ENCODE measurements around the gene SKA3.

SKA3 gene

GRCh38 chr13:21115231-21115630 lies 61.1 kb downstream of the SKA3 start:
- no peak for DNase-seq (ENCODE audit: low spot score)

GRCh38 chr13:21111546-21111945 lies 64.8 kb downstream of the SKA3 start:
- DNase-seq (ENCODE audit: low spot score), result no peak

DNA sequence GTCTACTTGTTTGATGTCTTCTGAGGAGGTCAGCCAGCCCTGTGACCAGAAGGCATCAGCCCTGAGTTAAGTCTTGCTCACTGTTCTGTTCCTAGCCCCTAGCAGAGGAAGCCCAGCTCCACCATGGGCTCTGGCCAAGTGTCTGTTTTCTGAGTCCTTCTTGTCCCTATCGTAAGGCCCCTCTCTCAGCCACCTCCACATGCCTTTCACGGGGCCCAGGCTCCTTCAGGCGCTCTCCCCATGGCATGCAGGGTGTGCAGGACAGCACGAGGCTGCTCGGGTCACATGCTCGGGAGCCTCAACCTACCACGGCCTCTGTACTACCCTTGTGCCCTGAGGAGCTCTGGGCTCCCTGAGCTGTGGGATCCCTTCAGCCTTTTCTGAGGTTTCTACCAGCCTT lies 67.2 kb downstream of the SKA3 start:
- DNase-seq (ENCODE audit: low spot score), result no peak

DNA sequence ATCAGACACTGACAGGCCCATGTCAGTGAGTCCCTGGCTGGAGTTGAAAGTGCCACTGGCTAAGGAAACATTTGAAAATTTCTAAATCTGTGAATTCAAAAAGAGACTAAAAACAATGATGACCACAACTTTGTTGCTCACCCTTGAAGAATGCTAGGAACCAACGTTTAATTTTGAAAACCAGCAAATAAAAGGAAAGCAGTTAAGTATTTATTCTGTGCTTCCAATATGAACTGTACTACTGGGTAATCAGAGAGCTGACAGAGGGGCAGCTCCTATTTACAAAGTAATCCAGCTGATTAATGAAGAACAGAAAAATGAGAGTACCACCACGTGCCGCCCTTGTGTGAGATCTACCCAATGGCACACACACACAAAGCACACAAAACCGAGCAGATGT lies 70.3 kb downstream of the SKA3 start:
- DNase-seq (ENCODE audit: low spot score), result no peak

GRCh38 chr13:21104199-21105019 lies 71.9 kb downstream of the SKA3 start:
- no peak for DNase-seq (ENCODE audit: low spot score)

All from NAMALWA (cell line).